Neutrophil (primary cell): ENCODE results near the gene GIGYF2.
"Not testable (repeated sequence)": the region's sequence is repeated elsewhere in the genome, so short reads cannot be mapped to it uniquely, and the experiment has no call there.

Source experiments
- H3K27ac ChIP-seq: fragments of 200-600 bp; sonication (generic); 2 replicates; pipeline ENCODE4 v1.5.1; 2016; ENCODE audit warnings: mild to moderate bottlenecking, moderate library complexity
- H3K27me3 ChIP-seq: fragments of 200-600 bp; sonication (generic); 2 replicates; pipeline ENCODE4 v1.6.0; 2016; ENCODE audit warnings: mild to moderate bottlenecking
- H3K36me3 ChIP-seq: fragments of 200-600 bp; sonication (generic); 2 replicates; pipeline ENCODE4 v1.5.1; 2017
- H3K4me1 ChIP-seq, 2 experiments: fragments of 200-600 bp in 1 of 2; sonication (generic) in 1 of 2; 1 replicate in 1 of 2; 2 replicates in 1 of 2; pipeline versions ENCODE4 v1.5.1 to v1.6.1; 2013 to 2016; ENCODE audit warnings: low read depth in 1 of 2, low read length in 1 of 2, mild to moderate bottlenecking in 1 of 2, moderate library complexity in 1 of 2; ENCODE audit not compliant: control insufficient read depth in 1 of 2, insufficient read depth in 1 of 2
- H3K4me3 ChIP-seq, 2 experiments: fragments of 200-600 bp in 1 of 2; sonication (generic) in 1 of 2; 1 replicate in 1 of 2; 2 replicates in 1 of 2; pipeline ENCODE4 v1.5.1; 2013 to 2016; ENCODE audit warnings: low read depth in 1 of 2, low read length in 1 of 2, mild to moderate bottlenecking in 1 of 2, moderate library complexity in 1 of 2
- H3K9me3 ChIP-seq: fragments of 200-600 bp; sonication (generic); 2 replicates; pipeline ENCODE4 v1.5.1; 2016
- TF ChIP-seq, protein P1 (sequence below): fragments of 200-600 bp; sonication (generic); IDR thresholded peaks from 2 replicates; pipeline ENCODE4 v1.5.1; 2016; ENCODE audit warnings: antibody characterized with exemption

Gene GIGYF2

DNA sequence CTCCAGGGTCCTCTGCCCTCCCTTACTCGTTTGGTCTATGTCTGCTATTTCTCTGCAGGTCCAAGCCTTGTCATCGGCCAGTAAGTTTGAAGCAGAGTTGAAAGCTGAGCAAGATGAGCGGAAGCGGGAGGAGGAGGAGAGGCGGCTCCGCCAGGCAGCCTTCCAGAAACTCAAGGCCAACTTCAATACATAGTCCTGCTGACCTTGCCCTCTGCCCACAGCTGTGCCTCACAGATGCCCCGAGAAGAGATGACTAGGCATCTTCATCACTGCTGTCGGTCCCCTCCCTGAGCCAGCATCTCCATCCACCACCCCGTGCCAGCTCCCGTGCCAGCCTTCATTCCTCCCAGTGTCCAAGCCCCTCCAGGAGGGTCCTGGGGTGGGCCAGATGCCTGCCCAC is 15.6 kb upstream of the GIGYF2 start:
- TF ChIP-seq, protein P1, sequence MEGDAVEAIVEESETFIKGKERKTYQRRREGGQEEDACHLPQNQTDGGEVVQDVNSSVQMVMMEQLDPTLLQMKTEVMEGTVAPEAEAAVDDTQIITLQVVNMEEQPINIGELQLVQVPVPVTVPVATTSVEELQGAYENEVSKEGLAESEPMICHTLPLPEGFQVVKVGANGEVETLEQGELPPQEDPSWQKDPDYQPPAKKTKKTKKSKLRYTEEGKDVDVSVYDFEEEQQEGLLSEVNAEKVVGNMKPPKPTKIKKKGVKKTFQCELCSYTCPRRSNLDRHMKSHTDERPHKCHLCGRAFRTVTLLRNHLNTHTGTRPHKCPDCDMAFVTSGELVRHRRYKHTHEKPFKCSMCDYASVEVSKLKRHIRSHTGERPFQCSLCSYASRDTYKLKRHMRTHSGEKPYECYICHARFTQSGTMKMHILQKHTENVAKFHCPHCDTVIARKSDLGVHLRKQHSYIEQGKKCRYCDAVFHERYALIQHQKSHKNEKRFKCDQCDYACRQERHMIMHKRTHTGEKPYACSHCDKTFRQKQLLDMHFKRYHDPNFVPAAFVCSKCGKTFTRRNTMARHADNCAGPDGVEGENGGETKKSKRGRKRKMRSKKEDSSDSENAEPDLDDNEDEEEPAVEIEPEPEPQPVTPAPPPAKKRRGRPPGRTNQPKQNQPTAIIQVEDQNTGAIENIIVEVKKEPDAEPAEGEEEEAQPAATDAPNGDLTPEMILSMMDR, result no peak
- no peak overlapping the region for H3K27ac ChIP-seq
- H3K36me3 ChIP-seq, result no peaks in the 10 kb centered on the region
- no peaks in the 10 kb centered on the region for H3K9me3 ChIP-seq
- no peak overlapping the region for H3K4me3 ChIP-seq
- no peaks in the 10 kb centered on the region for H3K4me1 ChIP-seq
- H3K27me3 ChIP-seq, result peaks cover 21% of the 10 kb centered on the region

DNA sequence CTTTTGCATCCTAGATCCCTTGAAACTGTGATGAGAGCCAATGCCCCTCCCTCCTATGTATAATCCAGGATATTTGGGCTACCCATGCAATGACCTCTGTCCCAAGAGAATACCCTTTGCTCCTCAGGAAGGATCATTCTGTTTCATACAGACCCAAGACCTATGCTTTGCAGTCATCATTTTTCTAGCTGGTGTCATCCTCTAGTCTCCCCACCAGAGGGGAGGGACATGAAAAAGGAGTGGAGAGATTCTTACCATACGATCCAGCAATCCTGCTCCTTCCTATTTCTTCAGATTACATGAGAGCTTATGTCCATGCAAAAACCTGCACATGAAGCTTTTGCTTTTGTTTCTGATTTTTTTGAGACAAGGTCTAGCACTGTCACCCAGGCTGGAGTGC is 13.8 kb upstream of the GIGYF2 start:
- H3K4me1 ChIP-seq, result no peaks in the 10 kb centered on the region
- TF ChIP-seq, protein P1, result no peak
- no peaks in the 10 kb centered on the region for H3K36me3 ChIP-seq
- peaks cover 21% of the 10 kb centered on the region for H3K27me3 ChIP-seq
- H3K9me3 ChIP-seq, result no peaks in the 10 kb centered on the region
- no peak overlapping the region for H3K4me3 ChIP-seq
- no peak overlapping the region for H3K27ac ChIP-seq

DNA sequence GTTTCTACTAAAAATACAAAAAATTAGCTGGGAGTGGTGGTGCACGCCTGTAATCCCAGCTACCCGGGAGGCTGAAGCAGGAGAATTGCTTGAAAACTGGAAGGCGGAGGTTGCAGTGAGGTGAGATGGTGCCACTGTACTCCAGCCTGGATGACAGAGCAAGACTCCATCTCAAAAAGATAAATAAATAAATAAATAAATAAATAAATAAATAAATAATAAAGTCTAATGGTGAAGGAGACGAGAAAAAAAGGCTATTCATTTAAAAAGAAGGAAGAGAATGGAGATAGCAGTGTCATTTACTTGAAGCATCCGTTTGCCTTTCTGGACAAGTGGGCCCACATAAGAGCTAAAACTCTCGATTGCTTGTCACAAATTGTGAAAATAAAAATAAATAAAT is 11.7 kb upstream of the GIGYF2 start:
- H3K27me3 ChIP-seq, result peaks cover 19% of the 10 kb centered on the region
- not testable (repeated sequence) for H3K4me1 ChIP-seq, H3K4me3 ChIP-seq

DNA sequence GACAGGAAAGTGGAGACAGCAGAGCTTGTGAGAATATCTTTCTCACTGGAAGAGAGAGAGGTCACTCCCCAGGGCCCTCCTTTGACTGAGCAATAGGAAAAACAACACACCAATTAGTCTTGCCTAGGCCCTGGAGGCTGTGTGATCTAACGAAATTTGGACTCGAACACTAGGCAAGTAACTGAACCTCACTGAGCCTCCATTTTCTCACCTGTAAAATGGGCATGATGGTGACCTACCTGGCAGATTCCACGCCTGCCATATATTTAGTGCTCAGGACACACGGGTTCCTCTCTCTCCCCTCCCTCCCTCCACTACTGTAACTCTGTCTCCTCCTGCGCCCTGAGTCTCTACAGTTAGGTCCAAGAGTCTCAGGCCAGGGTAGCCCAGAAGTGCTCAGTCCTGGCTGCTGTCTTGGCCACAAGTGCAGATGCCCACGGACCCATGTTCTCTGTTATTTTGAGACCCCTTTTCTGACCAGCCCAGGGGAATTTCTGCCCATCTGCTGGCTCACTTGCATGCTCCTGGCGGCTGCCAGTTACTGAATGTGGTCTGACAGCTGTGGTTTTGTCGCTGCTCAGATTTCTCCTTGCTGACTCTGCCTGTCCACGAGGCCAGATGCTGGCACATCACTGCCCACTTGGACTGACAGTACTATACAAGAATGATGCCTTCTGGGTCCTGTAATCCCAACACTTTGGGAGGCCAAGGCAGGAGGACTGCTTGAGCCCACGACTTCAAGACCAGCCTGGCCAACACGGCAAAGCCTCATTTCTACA is 9.6 kb upstream of the GIGYF2 start:
- TF ChIP-seq, protein P1, result no peak
- no peaks in the 10 kb centered on the region for H3K36me3 ChIP-seq
- H3K9me3 ChIP-seq, result no peaks in the 10 kb centered on the region
- H3K27ac ChIP-seq, result no peak overlapping the region
- no peak overlapping the region for H3K4me3 ChIP-seq
- H3K4me1 ChIP-seq, result no peaks in the 10 kb centered on the region
- no peaks in the 10 kb centered on the region for H3K27me3 ChIP-seq

More for the DNA sequence above, 11.7 kb upstream of the GIGYF2 start:
- H3K36me3 ChIP-seq, H3K9me3 ChIP-seq, H3K27ac ChIP-seq: not testable (repeated sequence)

DNA sequence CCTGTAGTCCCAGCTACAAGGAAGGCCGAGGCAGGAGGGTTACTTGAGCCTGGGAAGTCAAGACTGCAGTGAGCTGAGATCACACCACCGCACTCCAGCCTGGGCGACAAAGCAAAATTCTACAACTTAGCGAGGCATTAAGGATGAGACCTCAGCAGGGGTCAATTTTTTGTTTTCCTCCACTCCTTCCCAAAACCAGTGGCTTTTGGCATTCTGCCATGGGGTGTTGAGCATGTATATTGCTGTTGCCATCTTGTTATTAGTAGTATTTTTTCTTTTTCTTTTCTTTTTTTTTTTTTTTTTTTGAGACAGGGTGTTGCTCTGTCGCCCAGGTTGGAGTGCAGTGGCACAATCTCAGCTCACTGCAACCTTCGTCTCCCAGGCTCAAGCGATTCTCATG is 8.9 kb upstream of the GIGYF2 start:
- TF ChIP-seq, protein P1, result no peak
- Histone ChIP-seq H3K27me3 (no peaks in the 10 kb centered on the region), H3K27ac (no peak overlapping the region), H3K4me3 (no peak overlapping the region), H3K36me3 (no peaks in the 10 kb centered on the region), H3K4me1 (no peaks in the 10 kb centered on the region), H3K9me3 (no peaks in the 10 kb centered on the region)

DNA sequence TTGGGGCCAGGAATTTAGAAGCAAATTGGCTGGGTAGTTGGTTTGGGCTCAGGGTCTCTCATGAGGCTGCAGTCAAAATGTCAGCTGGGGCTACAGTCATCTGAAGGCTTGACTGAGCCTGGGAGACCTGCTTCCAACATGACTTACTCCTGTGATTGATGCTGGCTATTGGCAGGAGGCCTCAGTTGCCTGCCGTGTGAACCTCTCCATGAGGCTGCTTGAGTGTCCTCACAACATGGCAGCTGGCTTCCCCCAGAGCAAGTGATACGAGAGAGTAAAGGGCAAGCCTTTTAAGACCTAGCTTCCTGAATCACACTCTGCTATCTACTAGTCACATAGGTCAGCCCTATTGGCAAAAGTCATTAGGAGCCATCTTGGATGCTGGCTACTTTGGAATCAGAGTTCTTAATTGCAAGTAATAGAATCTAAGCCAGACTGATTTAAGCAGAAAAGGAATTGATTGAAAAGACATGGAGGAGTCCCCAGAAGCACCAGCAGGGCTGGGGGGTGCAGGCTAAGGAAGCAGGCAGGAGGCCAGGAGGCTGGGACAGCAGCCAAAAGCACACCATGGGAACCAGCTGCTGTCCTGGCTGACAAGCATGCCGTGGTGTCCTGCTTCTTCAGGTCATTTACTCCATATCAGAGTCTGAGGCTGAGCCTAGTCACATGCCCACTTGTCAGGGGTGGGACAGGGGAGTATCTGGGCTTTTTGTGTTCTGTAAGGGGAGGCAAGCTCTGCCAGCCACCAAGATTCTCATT is 7.8 kb upstream of the GIGYF2 start:
- Histone ChIP-seq H3K36me3 (no peaks in the 10 kb centered on the region), H3K9me3 (no peaks in the 10 kb centered on the region), H3K27me3 (no peaks in the 10 kb centered on the region), H3K4me1 (no peaks in the 10 kb centered on the region), H3K4me3 (no peak overlapping the region), H3K27ac (no peak overlapping the region)
- TF ChIP-seq, protein P1, result no peak

DNA sequence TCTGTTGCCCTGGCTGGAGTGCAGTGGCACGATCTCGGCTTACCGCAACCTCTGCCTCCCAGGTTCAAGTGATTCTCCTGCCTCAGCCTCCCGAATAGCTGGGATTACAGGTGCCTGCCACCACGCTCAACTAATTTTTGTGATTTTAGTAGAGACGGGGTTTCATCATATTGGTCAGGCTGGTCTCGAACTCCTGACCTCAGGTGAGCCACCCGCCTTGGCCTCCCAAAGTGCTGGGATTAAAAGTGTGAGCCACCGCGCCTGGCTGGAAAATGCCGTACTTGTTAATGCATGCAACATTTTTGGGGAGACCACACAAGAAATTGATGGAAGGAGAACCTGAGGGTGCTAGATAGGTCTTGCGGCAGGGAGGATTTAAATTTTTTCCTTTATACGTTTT is 6.0 kb upstream of the GIGYF2 start:
- not testable (repeated sequence) for H3K4me1 ChIP-seq, H3K9me3 ChIP-seq, H3K36me3 ChIP-seq, H3K27me3 ChIP-seq, H3K27ac ChIP-seq, H3K4me3 ChIP-seq
